ENCODE results near the gene CNTN4.

DNA sequence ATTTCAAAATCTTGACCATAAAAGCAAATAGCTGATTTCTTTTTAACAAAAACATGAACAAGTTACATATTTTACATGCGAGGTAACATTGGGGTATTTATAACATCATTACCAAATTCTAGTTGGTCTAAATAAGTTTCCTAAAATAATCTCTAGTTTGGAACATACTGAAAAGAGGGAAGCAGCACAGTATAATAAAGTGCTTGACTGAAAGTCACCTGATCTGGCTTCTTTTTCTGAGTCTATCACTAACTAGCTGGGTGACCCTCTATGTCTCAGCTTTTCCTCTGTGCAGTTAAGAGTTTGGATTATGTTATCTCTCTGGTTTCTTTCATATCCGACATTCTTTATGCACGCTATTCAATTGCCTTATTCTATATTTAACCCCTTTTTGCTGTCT is 19.8 kb upstream of the CNTN4 start:
- TF ChIP-seq, protein P1, sequence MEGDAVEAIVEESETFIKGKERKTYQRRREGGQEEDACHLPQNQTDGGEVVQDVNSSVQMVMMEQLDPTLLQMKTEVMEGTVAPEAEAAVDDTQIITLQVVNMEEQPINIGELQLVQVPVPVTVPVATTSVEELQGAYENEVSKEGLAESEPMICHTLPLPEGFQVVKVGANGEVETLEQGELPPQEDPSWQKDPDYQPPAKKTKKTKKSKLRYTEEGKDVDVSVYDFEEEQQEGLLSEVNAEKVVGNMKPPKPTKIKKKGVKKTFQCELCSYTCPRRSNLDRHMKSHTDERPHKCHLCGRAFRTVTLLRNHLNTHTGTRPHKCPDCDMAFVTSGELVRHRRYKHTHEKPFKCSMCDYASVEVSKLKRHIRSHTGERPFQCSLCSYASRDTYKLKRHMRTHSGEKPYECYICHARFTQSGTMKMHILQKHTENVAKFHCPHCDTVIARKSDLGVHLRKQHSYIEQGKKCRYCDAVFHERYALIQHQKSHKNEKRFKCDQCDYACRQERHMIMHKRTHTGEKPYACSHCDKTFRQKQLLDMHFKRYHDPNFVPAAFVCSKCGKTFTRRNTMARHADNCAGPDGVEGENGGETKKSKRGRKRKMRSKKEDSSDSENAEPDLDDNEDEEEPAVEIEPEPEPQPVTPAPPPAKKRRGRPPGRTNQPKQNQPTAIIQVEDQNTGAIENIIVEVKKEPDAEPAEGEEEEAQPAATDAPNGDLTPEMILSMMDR (IDR thresholded peaks at IDR 0.05), result no peak
- TF ChIP-seq POLR2AphosphoS5 (IDR thresholded peaks at IDR 0.05) (no peak), EP300 (IDR thresholded peaks at IDR 0.05) (no peak)
